ENCODE data around the gene CFAP161. TPM values are rescaled to one million over a fixed set of nuclear protein-coding genes. Genes with fewer than 3 reads are reported as not detected.

CFAP161 gene
- total and polyA plus RNA-seq, 5 donors from 2014 or later, result 0.49 TPM; not detected in 4

DNA sequence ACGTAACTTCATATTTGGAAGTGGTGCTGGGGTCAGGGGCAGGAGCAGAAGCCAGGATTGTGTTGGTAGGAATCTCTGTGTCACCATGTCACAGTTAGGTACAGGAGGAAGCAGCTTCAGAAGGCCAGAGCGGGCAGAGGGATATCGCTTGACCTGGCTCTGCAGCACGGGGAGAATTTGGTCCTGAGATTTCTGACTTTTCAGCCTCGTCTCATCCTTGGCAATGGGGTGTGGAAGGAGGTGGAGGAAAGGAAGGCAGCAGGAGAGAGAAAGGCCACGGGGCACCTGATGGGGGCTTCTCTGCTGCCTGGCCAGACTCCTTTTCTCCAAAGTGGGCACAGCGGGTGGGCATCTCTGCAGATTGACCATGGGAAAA, 63.2 kb downstream of the CFAP161 start:
- peaks cover 8% of the 10 kb centered on the region for H3K27me3 Mint-ChIP-seq
- DNase-seq (no peak), ATAC-seq (ENCODE audit: low read depth in 2 of 2) (no peak)

DNA sequence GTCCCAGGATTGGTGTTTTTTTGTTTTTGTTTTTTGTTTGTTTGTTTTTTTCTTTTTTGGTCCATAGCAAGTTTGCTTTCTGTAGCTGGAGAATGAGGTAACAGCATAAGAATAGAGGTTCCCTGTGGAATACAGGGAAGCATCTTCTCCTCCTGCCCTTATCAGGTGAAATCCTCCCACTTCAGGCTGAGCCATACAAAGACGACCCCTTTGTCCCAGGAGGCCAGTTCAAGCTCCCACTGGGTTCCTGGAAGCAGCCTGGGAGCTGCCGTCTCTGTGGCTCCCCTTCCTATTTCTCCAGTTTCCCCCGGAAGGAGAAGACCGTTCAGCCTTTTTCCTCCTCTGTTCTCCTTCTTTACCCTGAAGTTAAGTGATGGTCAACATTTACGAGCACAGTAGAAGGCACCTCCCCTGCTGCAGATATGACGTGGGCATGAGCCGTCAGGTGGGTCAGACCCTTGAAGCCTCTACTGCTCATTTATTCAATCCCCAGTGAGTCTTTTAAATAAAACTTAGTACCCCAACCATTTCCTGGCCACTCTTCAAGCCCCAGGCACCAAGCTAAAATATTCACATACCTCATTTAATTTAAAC, 63.7 kb downstream of the CFAP161 start:
- Histone ChIP-seq H3K36me3 (ENCODE audit: control insufficient read depth, insufficient read depth, low read length) (no peaks in the 10 kb centered on the region), H3K9me3 (ENCODE audit: control insufficient read depth in 2 of 2, low read length in 2 of 2) (no peaks in the 10 kb centered on the region), H3K27me3 (ENCODE audit: control insufficient read depth, insufficient read depth, low read length) (no peaks in the 10 kb centered on the region), H3K4me3 (ENCODE audit: low read depth, low read length) (no peak overlapping the region), H3K4me1 (ENCODE audit: control insufficient read depth, insufficient read depth, low read length, poor library complexity, severe bottlenecking) (no peaks in the 10 kb centered on the region), H3K27ac (ENCODE audit: insufficient read depth, low read length, poor library complexity, severe bottlenecking) (no peak overlapping the region)
- H3K4me1 Mint-ChIP-seq, result no peaks in the 10 kb centered on the region
- no peak overlapping the region for H3K4me3 Mint-ChIP-seq
- DNase-seq, result no peak
- peaks cover 0 to 5% (median 0%) of the 10 kb centered on the region in 7 donors for H3K9me3 Mint-ChIP-seq
- H3K36me3 Mint-ChIP-seq, result no peaks in the 10 kb centered on the region
- H3K27me3 Mint-ChIP-seq, result peaks cover 5% of the 10 kb centered on the region
- ATAC-seq (ENCODE audit: low read depth in 2 of 2), result no peak
- H3K27ac Mint-ChIP-seq, result no peak overlapping the region

More for the DNA sequence above, 63.2 kb downstream of the CFAP161 start:
- H3K27me3 ChIP-seq (ENCODE audit: control insufficient read depth, insufficient read depth, low read length), result no peaks in the 10 kb centered on the region
- H3K36me3 Mint-ChIP-seq, result no peaks in the 10 kb centered on the region
- no peaks in the 10 kb centered on the region for H3K36me3 ChIP-seq (ENCODE audit: control insufficient read depth, insufficient read depth, low read length)
- no peaks in the 10 kb centered on the region for H3K4me1 ChIP-seq (ENCODE audit: control insufficient read depth, insufficient read depth, low read length, poor library complexity, severe bottlenecking)
- no peak overlapping the region for H3K27ac ChIP-seq (ENCODE audit: insufficient read depth, low read length, poor library complexity, severe bottlenecking)
- H3K9me3 ChIP-seq (ENCODE audit: control insufficient read depth in 2 of 2, low read length in 2 of 2), result no peaks in the 10 kb centered on the region
- H3K9me3 Mint-ChIP-seq, result peaks cover 0 to 5% (median 0%) of the 10 kb centered on the region in 7 donors
- H3K4me3 Mint-ChIP-seq, result no peak overlapping the region
- H3K27ac Mint-ChIP-seq, result no peak overlapping the region
- no peak overlapping the region for H3K4me3 ChIP-seq (ENCODE audit: low read depth, low read length)
- no peaks in the 10 kb centered on the region for H3K4me1 Mint-ChIP-seq

Other genes starting within 250 kb of the CFAP161 start
- 18.4 TPM for gene MESD, start 144.5 kb upstream of the CFAP161 start, total RNA-seq
- 10 to 100 TPM; 28.7 to 34.1 (median 31.3) TPM for gene MESD, start 144.5 kb upstream of the CFAP161 start, polyA plus RNA-seq
- 17.7 TPM for gene TLNRD1, start 133.3 kb upstream of the CFAP161 start, total RNA-seq
- 1 to 10 TPM; 3.1 to 5.7 (median 4.5) TPM for gene TLNRD1, start 133.3 kb upstream of the CFAP161 start, polyA plus RNA-seq
- 141 TPM for gene IL16, start 62.6 kb downstream of the CFAP161 start, total RNA-seq
- 100 to 1,000 TPM; 256 to 317 (median 271) TPM for gene IL16, start 62.6 kb downstream of the CFAP161 start, polyA plus RNA-seq
- 6.6 TPM for gene STARD5, start 189.9 kb downstream of the CFAP161 start, total RNA-seq
- 1 to 10 TPM; 4.0 to 5.0 (median 4.1) TPM for gene STARD5, start 189.9 kb downstream of the CFAP161 start, polyA plus RNA-seq
- not detected for gene TMC3, start 239.9 kb downstream of the CFAP161 start, total RNA-seq
- under 1 TPM in 2 of 4 donors, not detected in 2; 0.05 to 0.06 TPM for gene TMC3, start 239.9 kb downstream of the CFAP161 start, polyA plus RNA-seq

Data from CD4-positive, CD25-positive, alpha-beta regulatory T cell (primary cell).